ACC112 (cell line): ENCODE measurements around the gene CALN1.

Experiments
- H2AFZ ChIP-seq: fragments of 200-600 bp; sonication (generic); one replicate; pipeline ENCODE4 v1.6.0; 2017; ENCODE audit warnings: antibody characterized with exemption, low read length; ENCODE audit not compliant: unreplicated experiment
- H3K27ac ChIP-seq: fragments of 200-600 bp; sonication (generic); 2 replicates; pipeline ENCODE4 v1.5.1; 2014; ENCODE audit warnings: low read depth, mild to moderate bottlenecking, antibody characterized with exemption, low read length, moderate library complexity
- H3K27me3 ChIP-seq: fragments of 200-600 bp; sonication (generic); 2 replicates; pipeline ENCODE4 v1.6.1; 2014; ENCODE audit warnings: mild to moderate bottlenecking, antibody characterized with exemption, low read length, moderate library complexity, mixed read lengths; ENCODE audit not compliant: insufficient read depth
- H3K36me3 ChIP-seq: fragments of 200-600 bp; sonication (generic); 2 replicates; pipeline ENCODE4 v1.6.1; 2016; ENCODE audit warnings: mild to moderate bottlenecking, antibody characterized with exemption, low read length, moderate library complexity, mixed read lengths; ENCODE audit not compliant: insufficient read depth
- H3K4me1 ChIP-seq: fragments of 200-600 bp; sonication (generic); one replicate; pipeline ENCODE4 v1.6.1; 2016; ENCODE audit warnings: low read length, mixed read lengths; ENCODE audit not compliant: insufficient read depth, unreplicated experiment, control insufficient read depth
- H3K4me3 ChIP-seq: fragments of 200-600 bp; sonication (generic); 2 replicates; pipeline ENCODE4 v1.5.1; 2014; ENCODE audit warnings: mild to moderate bottlenecking, low read depth, low read length
- H3K79me2 ChIP-seq: fragments of 200-600 bp; sonication (generic); one replicate; pipeline ENCODE4 v1.6.0; 2016; ENCODE audit warnings: low read length; ENCODE audit not compliant: control insufficient read depth, unreplicated experiment, insufficient read depth

Gene CALN1

DNA sequence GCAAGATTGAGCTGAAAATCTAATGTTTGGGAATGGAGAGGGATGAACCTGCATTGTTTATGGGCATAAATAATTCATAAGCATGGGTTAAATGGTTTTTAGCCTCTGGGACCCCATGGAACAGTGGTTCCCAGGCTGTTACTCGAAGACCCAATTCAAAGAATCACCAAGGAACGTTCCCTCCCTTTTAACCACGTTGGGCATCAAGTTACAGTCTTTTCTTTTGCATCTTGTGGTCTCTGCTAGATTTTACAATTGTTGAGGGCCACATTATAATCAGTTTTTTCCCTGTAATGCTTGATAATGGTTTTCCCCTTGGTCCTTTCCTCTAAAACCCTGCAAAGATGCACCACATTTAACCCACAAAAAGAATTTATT is 2.5 kb downstream of the CALN1 start:
- Histone ChIP-seq H3K4me3 (no peak overlapping the region), H3K27me3 (no peaks in the 10 kb centered on the region), H2AFZ (no peak overlapping the region), H3K79me2 (no peaks in the 10 kb centered on the region), H3K27ac (no peak overlapping the region), H3K4me1 (no peaks in the 10 kb centered on the region), H3K36me3 (no peaks in the 10 kb centered on the region)

DNA sequence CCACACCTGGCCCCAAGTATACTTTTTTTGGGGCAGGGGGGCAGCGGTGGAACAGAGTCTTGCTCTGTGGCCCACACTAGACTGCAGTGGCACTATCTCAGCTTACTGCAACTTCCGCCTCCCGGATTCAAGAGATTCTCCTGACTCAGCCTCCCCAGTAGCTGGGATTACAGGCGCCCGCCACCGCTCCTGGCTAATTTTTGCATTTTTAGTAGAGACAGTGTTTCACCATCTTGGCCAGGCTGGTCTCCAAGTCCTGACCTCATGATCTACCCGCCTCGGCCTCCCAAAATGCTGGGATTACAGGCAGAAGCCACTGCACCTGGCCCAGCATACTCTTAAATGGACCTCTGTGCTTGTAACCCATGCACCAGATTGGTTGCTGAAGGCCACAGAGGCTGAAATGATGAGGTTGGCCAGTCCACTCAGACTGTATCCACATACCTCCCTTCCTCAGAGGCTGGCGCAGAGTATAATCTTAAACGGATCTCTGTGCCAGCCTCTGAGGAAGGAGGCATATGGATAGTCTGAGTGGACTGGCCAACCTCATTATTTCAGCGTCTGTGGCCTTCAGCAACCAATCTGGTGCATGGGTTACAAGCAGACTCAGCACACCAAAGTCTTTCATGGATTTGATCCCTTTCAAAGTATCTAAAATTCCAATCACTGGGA is 3.0 kb downstream of the CALN1 start:
- no peak overlapping the region for H3K4me3 ChIP-seq
- H3K36me3 ChIP-seq = no peaks in the 10 kb centered on the region
- H3K4me1 ChIP-seq = no peaks in the 10 kb centered on the region
- H3K27ac ChIP-seq = no peak overlapping the region
- no peaks in the 10 kb centered on the region for H3K27me3 ChIP-seq
- no peak overlapping the region for H2AFZ ChIP-seq
- H3K79me2 ChIP-seq = no peaks in the 10 kb centered on the region

DNA sequence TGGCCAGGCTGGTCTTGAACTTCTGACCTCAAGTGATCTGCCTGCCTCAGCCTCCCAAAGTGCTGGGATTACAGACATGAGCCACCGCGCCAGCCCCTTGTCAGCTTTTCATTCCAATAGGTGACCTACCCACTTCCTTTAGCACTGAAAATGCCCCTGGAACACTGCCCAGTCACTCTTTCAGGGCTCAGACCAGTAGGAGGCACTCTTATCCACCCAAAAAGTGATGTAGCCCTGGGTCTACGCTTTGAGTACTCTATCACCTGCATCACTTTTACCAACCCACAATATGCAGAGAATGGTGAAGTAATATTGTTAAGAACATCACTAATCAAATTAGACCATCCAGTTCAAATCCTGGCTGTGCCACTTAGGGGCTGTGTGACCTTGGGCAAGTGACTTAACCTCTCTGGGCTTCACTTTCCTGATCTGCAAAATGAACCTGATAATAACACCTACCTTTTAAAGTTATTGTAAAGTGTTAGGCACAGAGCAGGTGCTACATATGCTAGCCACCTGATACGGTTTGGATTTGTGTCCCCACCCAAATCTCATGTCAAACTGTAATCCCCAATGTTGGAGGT is 5.2 kb downstream of the CALN1 start:
- H3K4me3 ChIP-seq = no peak overlapping the region
- H2AFZ ChIP-seq = no peak overlapping the region
- no peaks in the 10 kb centered on the region for H3K79me2 ChIP-seq
- no peaks in the 10 kb centered on the region for H3K4me1 ChIP-seq
- no peaks in the 10 kb centered on the region for H3K36me3 ChIP-seq
- no peaks in the 10 kb centered on the region for H3K27me3 ChIP-seq
- H3K27ac ChIP-seq = no peak overlapping the region

DNA sequence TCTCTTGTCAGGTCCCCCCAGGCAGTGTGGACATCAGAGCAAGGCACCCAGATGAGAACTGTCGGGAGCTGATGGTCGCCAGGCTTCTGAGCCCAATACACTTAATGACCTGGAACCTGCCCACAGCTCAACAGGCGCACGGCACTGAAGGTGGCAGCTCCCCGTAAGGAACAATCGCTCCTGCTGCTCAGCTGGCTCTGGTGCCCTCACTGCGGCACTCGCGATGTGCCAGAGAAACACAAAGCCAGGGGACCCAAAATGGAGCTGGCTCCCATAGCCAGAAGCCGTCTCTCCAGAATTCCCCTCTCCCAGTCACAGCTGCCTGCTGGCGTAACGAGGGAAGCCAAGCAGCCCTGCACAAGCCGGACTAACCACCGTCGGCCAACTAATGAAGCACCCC is 6.3 kb downstream of the CALN1 start:
- no peaks in the 10 kb centered on the region for H3K79me2 ChIP-seq
- H3K36me3 ChIP-seq = no peaks in the 10 kb centered on the region
- no peaks in the 10 kb centered on the region for H3K4me1 ChIP-seq
- no peak overlapping the region for H3K4me3 ChIP-seq
- H3K27ac ChIP-seq = no peak overlapping the region
- no peak overlapping the region for H2AFZ ChIP-seq
- H3K27me3 ChIP-seq = no peaks in the 10 kb centered on the region

DNA sequence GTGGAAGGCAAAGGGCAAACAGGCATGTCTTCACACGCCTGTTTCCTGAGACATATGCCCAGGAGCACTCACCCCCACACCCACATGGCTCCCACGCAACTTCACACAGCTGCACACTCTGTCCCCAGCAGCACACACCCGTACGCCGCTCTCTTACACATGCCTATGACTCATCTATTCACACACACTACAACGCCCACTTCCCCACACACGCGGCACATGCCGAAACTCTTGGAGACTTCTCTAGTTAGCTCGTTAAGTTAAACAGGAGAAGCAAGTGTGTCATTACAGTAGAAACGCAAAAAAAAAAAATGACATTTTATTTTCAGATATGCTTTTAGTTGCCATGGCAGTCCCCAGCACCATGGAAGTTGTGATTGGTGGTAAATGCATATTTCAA is 6.7 kb downstream of the CALN1 start:
- no peaks in the 10 kb centered on the region for H3K27me3 ChIP-seq
- H3K36me3 ChIP-seq = no peaks in the 10 kb centered on the region
- H3K27ac ChIP-seq = no peak overlapping the region
- no peaks in the 10 kb centered on the region for H3K79me2 ChIP-seq
- H3K4me1 ChIP-seq = no peaks in the 10 kb centered on the region
- H2AFZ ChIP-seq = no peak overlapping the region
- no peak overlapping the region for H3K4me3 ChIP-seq

DNA sequence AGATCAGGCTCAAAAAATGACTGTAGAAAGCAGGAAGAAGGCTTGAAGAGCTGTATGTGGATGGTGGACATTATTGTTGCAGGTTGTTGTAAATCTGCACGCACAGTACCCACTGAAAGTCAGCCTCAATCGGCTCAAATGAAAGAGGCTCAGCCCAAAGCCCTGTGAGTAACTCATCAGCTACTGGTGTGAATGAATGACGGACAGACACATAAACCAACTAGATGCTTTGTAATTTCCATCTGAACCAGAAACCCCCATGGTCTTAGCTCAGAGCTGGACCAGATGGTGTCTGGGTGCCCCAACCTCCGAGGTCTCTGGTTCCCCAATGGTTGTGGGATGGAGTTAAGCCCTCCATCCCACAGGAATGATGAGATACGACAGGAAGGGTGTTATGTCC is 7.4 kb downstream of the CALN1 start:
- H3K4me1 ChIP-seq = no peaks in the 10 kb centered on the region
- no peak overlapping the region for H3K27ac ChIP-seq
- no peak overlapping the region for H2AFZ ChIP-seq
- H3K36me3 ChIP-seq = no peaks in the 10 kb centered on the region
- no peaks in the 10 kb centered on the region for H3K27me3 ChIP-seq
- no peaks in the 10 kb centered on the region for H3K79me2 ChIP-seq
- no peak overlapping the region for H3K4me3 ChIP-seq

DNA sequence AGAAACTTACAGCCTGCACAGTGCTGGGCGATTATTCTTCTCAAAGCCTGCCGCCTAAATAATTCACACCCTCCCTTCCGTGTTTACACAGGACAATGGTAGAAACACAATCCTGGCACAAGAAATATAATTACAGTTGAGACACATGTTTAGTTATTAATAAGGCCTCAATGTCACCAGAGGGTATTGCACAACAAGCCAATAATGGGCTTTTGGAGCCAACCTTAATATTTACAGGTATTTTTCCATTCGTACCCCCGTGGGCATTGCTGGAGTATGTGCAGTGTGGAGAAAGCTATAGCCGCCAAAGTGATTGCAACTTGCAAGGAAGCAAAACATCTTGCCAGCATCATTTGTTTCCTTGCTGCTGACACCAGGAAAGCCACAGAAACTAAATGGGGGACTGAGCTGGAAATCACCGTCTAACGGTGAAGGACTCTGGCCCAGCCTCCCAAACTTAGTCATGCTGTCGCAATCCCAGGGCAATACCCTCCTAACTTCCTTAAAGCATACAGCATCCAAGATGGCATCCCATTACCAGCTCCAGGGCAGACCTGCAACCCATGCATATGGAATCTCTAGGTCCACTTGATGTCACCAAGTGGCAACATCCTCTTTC is 8.6 kb downstream of the CALN1 start:
- H3K4me1 ChIP-seq = no peaks in the 10 kb centered on the region
- no peaks in the 10 kb centered on the region for H3K79me2 ChIP-seq
- H3K36me3 ChIP-seq = no peaks in the 10 kb centered on the region
- H2AFZ ChIP-seq = no peak overlapping the region
- H3K4me3 ChIP-seq = no peak overlapping the region
- no peaks in the 10 kb centered on the region for H3K27me3 ChIP-seq
- H3K27ac ChIP-seq = no peak overlapping the region

DNA sequence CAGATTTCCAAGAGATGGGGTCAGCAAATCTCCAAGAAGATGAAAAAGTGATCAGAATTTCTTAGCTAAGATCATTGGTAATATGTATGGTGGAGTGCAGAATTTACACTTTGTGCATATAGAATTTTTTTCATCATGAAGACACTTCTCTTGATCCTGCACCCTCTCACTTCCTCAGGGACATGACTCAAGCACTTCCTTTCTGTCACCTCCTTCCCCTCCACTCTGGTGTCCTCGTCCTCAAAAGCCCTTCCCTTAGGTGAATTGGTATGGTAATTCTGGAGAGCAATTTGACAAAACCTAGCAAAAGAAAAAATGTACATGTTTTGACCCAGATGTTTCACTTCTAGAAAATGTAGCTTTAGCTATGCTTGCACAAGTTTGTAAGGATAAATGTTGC is 18.1 kb downstream of the CALN1 start:
- H3K4me1 ChIP-seq = no peaks in the 10 kb centered on the region
- H2AFZ ChIP-seq = no peak overlapping the region
- no peak overlapping the region for H3K4me3 ChIP-seq
- H3K27ac ChIP-seq = no peak overlapping the region
- no peaks in the 10 kb centered on the region for H3K79me2 ChIP-seq
- no peaks in the 10 kb centered on the region for H3K36me3 ChIP-seq
- H3K27me3 ChIP-seq = no peaks in the 10 kb centered on the region

DNA sequence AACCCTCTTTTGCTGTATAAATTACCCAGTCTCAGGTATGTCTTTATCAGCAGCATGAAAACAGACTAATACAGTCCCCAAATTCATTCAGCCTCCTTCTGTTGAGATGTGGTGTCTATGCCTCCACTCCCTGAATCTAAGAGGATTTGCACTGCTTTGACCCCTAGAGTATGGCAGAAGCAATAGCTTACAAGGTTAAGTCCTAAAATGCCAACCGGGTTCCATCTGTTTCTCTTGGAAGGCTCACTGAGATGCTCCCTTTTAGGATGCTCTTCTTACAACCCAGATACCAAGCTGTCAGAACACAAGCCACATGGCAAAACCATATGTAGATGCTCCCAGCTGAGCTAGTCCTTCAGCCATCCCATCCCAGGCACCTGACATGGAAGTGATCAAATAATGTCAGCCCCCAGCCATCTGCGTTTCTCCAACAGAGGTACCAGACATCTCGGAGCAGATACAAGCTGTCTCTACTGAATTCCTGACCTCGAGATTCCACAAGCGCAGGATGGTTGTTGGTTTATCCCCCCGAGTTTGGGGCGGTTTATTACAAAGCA is 20.2 kb downstream of the CALN1 start:
- no peak overlapping the region for H3K27ac ChIP-seq

DNA sequence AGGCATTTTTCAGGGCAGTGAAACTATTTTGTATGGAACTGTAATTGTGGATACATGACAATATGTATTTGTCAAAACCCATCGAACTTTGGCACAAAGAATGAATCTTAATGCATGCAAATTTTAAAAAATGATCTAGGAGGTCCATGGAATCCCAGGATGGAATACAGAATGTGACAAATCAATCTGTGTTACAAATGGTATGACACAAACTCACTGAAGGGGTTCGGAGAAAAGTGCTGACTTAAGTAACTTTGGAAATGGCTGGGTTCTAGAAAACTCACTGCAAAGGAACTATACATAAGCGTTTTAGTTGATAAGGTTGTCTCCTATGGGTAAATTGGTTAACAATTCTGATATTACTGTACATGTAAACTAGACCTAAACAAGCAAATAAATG is 26.0 kb downstream of the CALN1 start:
- H3K27me3 ChIP-seq = no peaks in the 10 kb centered on the region

More for the DNA sequence above, 20.2 kb downstream of the CALN1 start:
- no peaks in the 10 kb centered on the region for H3K4me1 ChIP-seq
- no peaks in the 10 kb centered on the region for H3K27me3 ChIP-seq
- H3K36me3 ChIP-seq = no peaks in the 10 kb centered on the region
- no peak overlapping the region for H3K4me3 ChIP-seq
- no peaks in the 10 kb centered on the region for H3K79me2 ChIP-seq
- no peak overlapping the region for H2AFZ ChIP-seq

DNA sequence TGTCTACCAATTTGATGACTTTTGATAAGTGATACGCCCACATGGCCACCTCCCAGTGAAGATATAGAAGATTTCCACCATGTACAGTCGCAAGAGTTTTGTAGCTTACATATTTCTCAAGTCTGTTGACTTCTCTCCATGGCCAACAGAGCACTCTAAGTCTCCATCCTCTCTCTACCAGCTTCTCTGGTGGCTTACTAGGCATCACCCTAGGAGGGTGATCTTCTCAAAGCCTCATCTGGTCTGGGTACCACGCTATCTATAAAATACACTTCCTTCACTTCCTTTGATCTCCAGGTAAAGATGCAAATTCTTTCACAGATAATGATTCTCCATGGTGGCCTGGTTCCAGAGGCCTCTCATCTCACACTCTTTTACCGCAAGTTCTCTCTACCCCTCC is 49.9 kb downstream of the CALN1 start:
- no peak overlapping the region for H3K27ac ChIP-seq
- no peak overlapping the region for H3K4me3 ChIP-seq
- no peaks in the 10 kb centered on the region for H3K4me1 ChIP-seq
- H2AFZ ChIP-seq = no peak overlapping the region
- no peaks in the 10 kb centered on the region for H3K79me2 ChIP-seq
- H3K27me3 ChIP-seq = no peaks in the 10 kb centered on the region
- H3K36me3 ChIP-seq = no peaks in the 10 kb centered on the region

More for the DNA sequence above, 26.0 kb downstream of the CALN1 start:
- Histone ChIP-seq H2AFZ (no peak overlapping the region), H3K4me3 (no peak overlapping the region), H3K27ac (no peak overlapping the region), H3K79me2 (no peaks in the 10 kb centered on the region), H3K36me3 (no peaks in the 10 kb centered on the region), H3K4me1 (no peaks in the 10 kb centered on the region)
